ENCODE results near the gene MIDN.

The MIDN gene

DNA sequence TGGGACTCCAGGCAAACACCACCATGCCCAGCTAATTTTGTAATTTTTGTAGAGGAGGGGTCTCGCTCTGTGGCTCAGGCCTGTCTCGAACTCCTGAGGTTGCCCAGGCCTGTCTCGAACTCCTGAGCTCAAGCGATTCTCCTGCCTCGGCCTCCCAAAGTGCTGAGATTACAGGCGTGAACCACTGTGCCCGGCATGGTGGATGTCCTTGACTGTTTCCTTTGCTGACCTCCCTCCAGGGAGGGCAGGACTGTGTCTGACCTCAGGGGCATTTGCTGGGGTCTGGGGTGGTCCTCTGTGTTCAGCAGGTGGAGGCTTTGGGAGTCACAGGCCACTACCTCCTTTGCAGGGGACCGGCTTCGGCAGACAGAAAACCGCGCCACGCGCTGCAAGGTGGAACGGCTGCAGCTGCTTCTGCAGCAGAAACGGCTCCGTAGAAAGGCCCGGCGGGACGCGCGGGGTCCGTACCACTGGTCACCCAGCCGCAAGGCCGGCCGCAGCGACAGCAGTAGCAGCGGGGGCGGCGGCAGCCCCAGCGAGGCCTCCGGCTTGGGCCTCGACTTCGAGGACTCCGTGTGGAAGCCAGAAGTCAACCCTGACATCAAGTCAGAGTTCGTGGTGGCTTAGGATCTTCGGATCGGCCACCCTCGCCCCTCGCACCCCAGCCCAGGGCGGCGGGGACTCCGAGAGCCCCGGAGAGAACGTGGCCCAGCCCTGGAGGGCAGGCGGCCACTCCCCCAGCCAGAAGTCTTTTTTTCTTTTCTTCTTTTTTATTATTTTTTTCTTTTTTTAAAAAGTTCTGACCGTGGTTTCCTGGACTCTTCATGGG lies 8.5 kb downstream of the MIDN start:
- TF ChIP-seq, protein P1, sequence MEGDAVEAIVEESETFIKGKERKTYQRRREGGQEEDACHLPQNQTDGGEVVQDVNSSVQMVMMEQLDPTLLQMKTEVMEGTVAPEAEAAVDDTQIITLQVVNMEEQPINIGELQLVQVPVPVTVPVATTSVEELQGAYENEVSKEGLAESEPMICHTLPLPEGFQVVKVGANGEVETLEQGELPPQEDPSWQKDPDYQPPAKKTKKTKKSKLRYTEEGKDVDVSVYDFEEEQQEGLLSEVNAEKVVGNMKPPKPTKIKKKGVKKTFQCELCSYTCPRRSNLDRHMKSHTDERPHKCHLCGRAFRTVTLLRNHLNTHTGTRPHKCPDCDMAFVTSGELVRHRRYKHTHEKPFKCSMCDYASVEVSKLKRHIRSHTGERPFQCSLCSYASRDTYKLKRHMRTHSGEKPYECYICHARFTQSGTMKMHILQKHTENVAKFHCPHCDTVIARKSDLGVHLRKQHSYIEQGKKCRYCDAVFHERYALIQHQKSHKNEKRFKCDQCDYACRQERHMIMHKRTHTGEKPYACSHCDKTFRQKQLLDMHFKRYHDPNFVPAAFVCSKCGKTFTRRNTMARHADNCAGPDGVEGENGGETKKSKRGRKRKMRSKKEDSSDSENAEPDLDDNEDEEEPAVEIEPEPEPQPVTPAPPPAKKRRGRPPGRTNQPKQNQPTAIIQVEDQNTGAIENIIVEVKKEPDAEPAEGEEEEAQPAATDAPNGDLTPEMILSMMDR (IDR thresholded peaks at IDR 0.05; ENCODE audit: low read depth, low read length): no peak
- DNase-seq (ENCODE audit: extremely low read depth, low read depth): no peak

DNA sequence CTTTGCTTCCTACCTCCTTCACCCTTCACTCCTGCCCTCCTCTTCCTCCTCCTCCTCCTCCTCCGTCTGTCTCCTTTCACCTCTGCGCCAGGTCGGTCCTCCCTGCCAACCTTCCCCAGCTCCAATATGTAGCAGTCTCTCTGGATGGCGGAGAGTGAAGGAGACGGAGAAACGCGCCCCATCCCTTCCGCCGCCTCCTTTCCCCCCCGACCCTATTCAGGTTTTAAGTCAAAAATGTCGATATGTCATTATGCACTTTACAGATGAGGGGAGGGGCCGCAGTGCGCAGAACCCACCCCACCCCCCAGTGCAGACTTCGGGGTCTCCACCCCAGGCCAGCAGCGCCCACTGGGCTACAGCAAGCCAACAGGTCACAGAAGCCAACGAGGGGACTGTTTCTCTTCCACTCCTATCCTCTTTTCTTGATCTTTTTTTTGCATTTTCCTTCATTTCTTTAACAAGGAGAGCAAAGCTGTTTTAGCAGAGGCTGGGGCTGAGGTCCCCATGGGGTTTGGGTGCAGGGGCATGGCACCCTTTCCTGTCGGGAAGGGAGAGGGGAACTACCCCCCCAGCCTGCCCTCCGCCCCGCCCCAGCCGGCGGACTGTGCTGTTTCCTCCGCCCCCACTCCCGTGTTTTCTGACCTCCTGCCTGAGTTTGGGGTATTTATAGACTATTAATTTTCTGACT lies 9.2 kb downstream of the MIDN start:
- TF ChIP-seq, protein P1 (IDR thresholded peaks at IDR 0.05; ENCODE audit: low read depth, low read length): no peak
- DNase-seq (ENCODE audit: extremely low read depth, low read depth): no peak

DNA sequence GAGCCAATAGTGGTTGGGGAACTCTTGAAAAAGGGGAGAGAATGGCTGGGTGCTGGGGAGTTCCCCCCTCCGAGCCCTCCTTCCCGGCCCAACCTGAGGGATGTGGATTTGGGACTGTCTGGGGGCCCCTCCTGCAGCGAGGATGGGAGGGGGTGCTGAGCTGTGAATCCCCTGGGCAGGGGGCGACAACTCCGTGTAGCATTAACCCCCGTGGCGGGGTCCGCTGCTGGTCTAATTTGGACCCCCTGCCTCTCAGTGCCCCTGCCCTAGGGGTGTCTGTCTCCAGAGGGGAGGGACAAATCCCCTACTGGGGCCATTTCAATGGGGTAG lies 9.7 kb downstream of the MIDN start:
- no peak for DNase-seq (ENCODE audit: extremely low read depth, low read depth)
- TF ChIP-seq, protein P1 (IDR thresholded peaks at IDR 0.05; ENCODE audit: low read depth, low read length): no peak

DNA sequence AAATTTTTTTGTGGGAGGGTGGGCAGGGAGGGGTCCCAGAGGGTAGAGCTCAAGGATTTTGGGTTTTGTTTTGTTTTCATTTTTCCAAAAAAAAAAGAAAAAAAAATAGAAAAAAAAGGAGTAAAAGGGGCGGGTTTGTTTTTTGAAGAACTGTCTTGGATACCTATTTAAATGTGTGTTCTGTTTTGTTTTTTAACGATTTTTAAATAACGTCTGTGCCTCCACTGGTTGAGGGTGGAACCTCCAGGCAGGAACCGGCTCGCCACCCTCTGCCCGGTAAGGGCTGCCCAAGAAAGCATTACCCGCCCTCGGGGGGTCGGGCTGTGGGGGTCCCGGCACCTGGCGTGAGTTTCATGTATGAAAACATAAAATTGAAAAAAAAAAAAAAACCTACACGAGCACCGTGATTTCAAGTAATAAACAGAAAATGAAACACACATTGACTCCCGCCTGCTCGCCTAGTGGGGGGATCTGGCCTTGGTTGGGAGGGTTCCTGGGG lies 10.4 kb downstream of the MIDN start:
- DNase-seq (ENCODE audit: extremely low read depth, low read depth): no peak
- TF ChIP-seq, protein P1 (IDR thresholded peaks at IDR 0.05; ENCODE audit: low read depth, low read length): no peak

DNA sequence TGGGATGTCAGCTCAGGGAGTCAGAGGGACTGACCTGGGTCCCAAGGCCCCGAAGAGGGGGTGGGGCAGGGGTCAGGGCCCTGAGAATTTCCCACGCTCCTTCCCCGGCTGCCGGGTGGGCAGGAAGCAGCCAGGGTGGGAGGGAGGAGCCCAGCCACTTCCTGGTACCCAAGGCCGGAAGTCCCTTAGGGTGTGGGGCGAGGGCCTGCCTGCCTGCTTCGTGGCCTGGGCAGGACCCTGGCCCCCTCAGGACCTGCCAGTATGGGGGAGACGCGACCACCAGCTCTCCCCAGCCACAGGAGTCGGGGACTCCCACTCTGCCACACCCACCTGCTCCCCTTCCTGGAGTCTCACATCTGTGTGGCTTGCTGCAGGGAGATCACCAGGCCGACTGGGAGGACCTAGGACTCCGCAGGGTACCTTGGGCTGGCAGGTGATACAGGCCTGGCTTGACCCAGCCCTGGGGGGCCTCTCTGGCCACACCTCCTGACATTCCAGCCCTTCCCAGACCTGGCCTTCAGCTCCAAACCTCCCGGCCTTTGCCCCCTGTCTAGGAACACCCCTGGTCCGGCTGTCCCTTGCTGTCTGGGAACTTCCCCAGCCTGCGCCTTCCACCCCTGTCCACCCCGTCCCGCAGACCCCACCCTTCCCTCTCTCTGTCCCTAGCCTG lies 11.0 kb downstream of the MIDN start:
- DNase-seq (ENCODE audit: extremely low read depth, low read depth): no peak
- TF ChIP-seq, protein P1 (IDR thresholded peaks at IDR 0.05; ENCODE audit: low read depth, low read length): no peak

DNA sequence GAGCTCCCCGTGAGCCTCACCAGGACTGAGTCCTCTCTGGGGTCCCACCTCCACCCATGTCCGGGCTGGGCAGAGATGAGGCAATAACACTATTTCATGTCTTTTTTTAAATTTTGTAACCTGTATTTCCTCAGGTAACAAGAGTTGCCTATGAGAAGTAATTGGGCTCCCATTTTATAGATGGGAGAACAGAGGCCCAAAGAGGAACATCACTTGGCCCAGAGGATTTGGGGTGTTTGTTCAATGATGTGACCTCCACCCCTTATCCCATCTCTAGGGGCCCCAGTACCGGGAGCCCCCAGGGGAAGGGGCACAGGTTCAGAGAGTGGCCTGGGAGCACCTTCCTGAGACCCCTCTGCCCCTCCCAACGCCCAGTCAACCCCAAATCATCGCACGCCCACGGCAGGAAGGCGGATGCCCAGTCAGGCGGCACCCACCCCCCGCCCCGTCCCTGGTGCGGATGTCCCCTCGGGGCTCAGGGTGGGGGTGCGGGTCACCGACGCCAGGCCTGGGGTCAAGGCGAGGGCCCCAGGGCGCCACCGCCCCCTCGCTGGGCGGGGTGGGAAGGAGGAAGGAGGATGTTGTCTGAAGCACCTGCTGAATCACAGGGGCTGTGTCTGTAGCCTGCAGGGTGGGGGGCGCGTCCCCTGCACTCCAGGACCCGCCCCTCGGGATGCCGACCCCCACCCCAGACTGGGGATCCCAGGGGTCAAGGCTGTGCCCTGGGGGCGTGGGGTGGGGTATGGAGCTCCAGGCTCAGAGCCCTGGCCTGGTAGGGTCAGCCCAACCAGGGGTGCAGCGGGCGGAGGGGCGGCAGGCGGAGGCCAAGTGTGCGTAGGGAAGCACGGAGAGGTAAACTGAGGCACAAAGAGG lies 11.7 kb downstream of the MIDN start:
- no peak for DNase-seq (ENCODE audit: extremely low read depth, low read depth)
- TF ChIP-seq, protein P1 (IDR thresholded peaks at IDR 0.05; ENCODE audit: low read depth, low read length): no peak

Data from AG09319 (cell line).